IMR-90 (cell line): ENCODE data around the gene SMYD2. TPM values are rescaled to one million over a fixed set of nuclear protein-coding genes. Genes with fewer than 3 reads are reported as not detected.

Source experiments
- ATAC-seq: fragments of 200-7000 bp; cut with Tn5 transposase; 2 replicates; pipeline ENCODE4 v1.9.1; 2020; ENCODE audit warnings: low read depth, mild to moderate bottlenecking, moderate library complexity
- BruUV-seq: library from RNA; stranded (reverse); fragments of 400-500 nt; replicated peaks from 2 replicates; lab custom pipeline; 2021; lab: Mats Ljungman, UMichigan
- CTCF ChIA-PET: fragments of 300-600 bp; formaldehyde crosslinking; extraction: SDS; loops from one replicate; lab custom pipeline; 2021; ENCODE audit warnings: antibody characterized with exemption; lab: Yijun Ruan, JAX
- POLR2A ChIA-PET: fragments of 300-600 bp; sonication (Branson Sonifier 250); formaldehyde crosslinking; loops from one replicate; lab custom pipeline; 2022; ENCODE audit warnings: antibody characterized with exemption; ENCODE audit not compliant: unreplicated experiment; lab: Charles Lee
- DNase-seq: peaks from one replicate; pipeline ENCODE4 v3.0.0; 2013
- H2AFZ ChIP-seq: replicated peaks from 2 replicates; pipeline ENCODE3; 2013; ENCODE audit warnings: low read length, mild to moderate bottlenecking; ENCODE audit not compliant: poor library complexity
- H2AK5ac ChIP-seq: 2 replicates; pipeline ENCODE4 v1.6.1; 2013; ENCODE audit warnings: low read depth, low read length, inconsistent platforms
- H2AK9ac ChIP-seq: replicated peaks from 2 replicates; pipeline ENCODE3; 2013; ENCODE audit warnings: mild to moderate bottlenecking, low read depth, low read length, moderate library complexity; ENCODE audit not compliant: poor library complexity
- H2BK120ac ChIP-seq: 2 replicates; pipeline ENCODE4 v1.6.1; 2013; ENCODE audit warnings: low read depth, low read length, inconsistent platforms
- H2BK15ac ChIP-seq: 3 replicates; pipeline ENCODE4 v1.6.1; 2013; ENCODE audit warnings: low read depth, low read length, inconsistent platforms
- H2BK20ac ChIP-seq: 2 replicates; pipeline ENCODE4 v1.6.1; 2013; ENCODE audit warnings: low read depth, mild to moderate bottlenecking, inconsistent platforms, low read length, moderate library complexity
- H2BK5ac ChIP-seq: 2 replicates; pipeline ENCODE4 v1.6.1; 2013; ENCODE audit warnings: mild to moderate bottlenecking, low read depth, low read length, inconsistent platforms; ENCODE audit not compliant: poor library complexity, severe bottlenecking
- H3K14ac ChIP-seq: replicated peaks from 2 replicates; pipeline ENCODE4 v1.6.1; 2013; ENCODE audit warnings: low read depth, low read length, inconsistent platforms
- H3K18ac ChIP-seq: 2 replicates; pipeline ENCODE4 v1.6.1; 2013; ENCODE audit warnings: low read depth, low read length, control low read depth
- H3K23ac ChIP-seq: 2 replicates; pipeline ENCODE4 v1.6.1; 2013; ENCODE audit warnings: low read depth, low read length, inconsistent platforms
- H3K27ac ChIP-seq: 2 replicates; pipeline ENCODE4 v1.5.1; 2013; ENCODE audit warnings: mild to moderate bottlenecking, control low read depth, low read length; ENCODE audit not compliant: insufficient read depth
- H3K27me3 ChIP-seq: 2 replicates; pipeline ENCODE4 v1.6.1; 2013; ENCODE audit warnings: low read length; ENCODE audit not compliant: control insufficient read depth, insufficient read depth
- H3K36me3 ChIP-seq: 2 replicates; pipeline ENCODE4 v1.6.1; 2013; ENCODE audit warnings: low read length, mixed read lengths; ENCODE audit not compliant: control insufficient read depth, insufficient read depth
- H3K4ac ChIP-seq: 2 replicates; pipeline ENCODE4 v1.6.1; 2013; ENCODE audit warnings: low read depth, low read length, inconsistent platforms
- H3K4me1 ChIP-seq: 2 replicates; pipeline ENCODE4 v1.6.1; 2013; ENCODE audit warnings: low read length, mixed read lengths; ENCODE audit not compliant: control insufficient read depth, insufficient read depth
- H3K4me2 ChIP-seq: 2 replicates; pipeline ENCODE4 v1.6.1; 2013; ENCODE audit warnings: low read depth, mild to moderate bottlenecking, control low read depth, low read length, moderate library complexity
- H3K4me3 ChIP-seq: 2 replicates; pipeline ENCODE4 v1.5.1; 2013; ENCODE audit warnings: low read depth, mild to moderate bottlenecking, control low read depth, low read length, moderate library complexity; ENCODE audit not compliant: insufficient read depth
- H3K56ac ChIP-seq: 2 replicates; pipeline ENCODE4 v1.6.1; 2013; ENCODE audit warnings: low read length, inconsistent platforms; ENCODE audit not compliant: insufficient read depth; ENCODE audit errors: extremely low read depth
- H3K79me1 ChIP-seq, 2 experiments: 2 replicates each; pipeline ENCODE4 v1.6.1; 2013; ENCODE audit warnings: low read length in 2 of 2, inconsistent platforms in 1 of 2, low read depth in 1 of 2
- H3K9ac ChIP-seq: 2 replicates; pipeline ENCODE4 v1.6.1; 2013; ENCODE audit warnings: low read depth, low read length, control low read depth
- H3K9me1 ChIP-seq: 2 replicates; pipeline ENCODE4 v1.6.1; 2013; ENCODE audit warnings: low read length, inconsistent platforms; ENCODE audit not compliant: insufficient read depth
- H3K9me3 ChIP-seq: 2 replicates; pipeline ENCODE4 v1.6.1; 2013; ENCODE audit warnings: low read length; ENCODE audit not compliant: control insufficient read depth, insufficient read depth
- H4K20me1 ChIP-seq: 2 replicates; pipeline ENCODE4 v1.6.1; 2013; ENCODE audit warnings: low read length, inconsistent platforms; ENCODE audit not compliant: insufficient read depth
- H4K5ac ChIP-seq: 2 replicates; pipeline ENCODE4 v1.6.1; 2013; ENCODE audit warnings: mild to moderate bottlenecking, low read depth, low read length, control low read depth
- H4K8ac ChIP-seq, 2 experiments: 2 replicates each; pipeline ENCODE4 v1.6.1; 2013; ENCODE audit warnings: low read depth in 2 of 2, low read length in 2 of 2, control low read depth in 1 of 2, inconsistent platforms in 1 of 2
- H4K91ac ChIP-seq: 2 replicates; pipeline ENCODE4 v1.6.1; 2013; ENCODE audit warnings: low read depth, low read length, inconsistent platforms; ENCODE audit not compliant: insufficient read depth
- POLR2A ChIP-seq: IDR thresholded peaks from 2 replicates; pipeline ENCODE4 v1.6.1; 2012; ENCODE audit warnings: mild to moderate bottlenecking, low read depth, low read length
- WGBS, 2 experiments: methylation state at CpG; one replicate each; pipeline versions ENCODE4 v1.1.5 to v1.1.7; 2013; ENCODE audit warnings: missing lambda C conversion rate in 2 of 2; ENCODE audit not compliant: insufficient read length in 1 of 2; ENCODE audit errors: extremely low coverage in 2 of 2; 5-methylcytosine and 5-hydroxymethylcytosine counted together
- dilution Hi-C: fragments of 300-500 bp; cut with HindIII; formaldehyde crosslinking; loops from one replicate; pipeline ENCODE4 v1.14.3; 2018; ENCODE audit warnings: low sequenced_read_pairs; ENCODE audit not compliant: unreplicated experiment
- in situ Hi-C: fragments of 300-500 bp; cut with MboI; formaldehyde crosslinking; loops from 3 replicates; pipeline ENCODE4 v1.14.3; 2019; ENCODE audit warnings: low sequenced_read_pairs, inconsistent platforms, mixed read lengths
- intact Hi-C: fragments of 100-400 bp; cut with micrococcal nuclease; formaldehyde crosslinking; loops from 2 replicates; pipeline ENCODE4 v1.10.0; 2022
- polyA plus RNA-seq, 3 experiments: library from polyadenylated mRNA; depleted of rRNA; stranded (reverse); fragments of >200 nt; gene quantifications; 2 replicates each; pipeline ENCODE4 v1.2.3, GENCODE V29; 2012; ENCODE audit warnings: low replicate concordance in 1 of 3
- total RNA-seq: library from RNA; depleted of rRNA; stranded (reverse); fragments of >200 nt; gene quantifications from 2 replicates; pipeline ENCODE4 v1.2.3, GENCODE V29; 2012

SMYD2 gene
- total and polyA plus RNA-seq, 2 of the 4 experiments (the other 2 are of a cell fraction), result 32.7 to 61.7 TPM

DNA sequence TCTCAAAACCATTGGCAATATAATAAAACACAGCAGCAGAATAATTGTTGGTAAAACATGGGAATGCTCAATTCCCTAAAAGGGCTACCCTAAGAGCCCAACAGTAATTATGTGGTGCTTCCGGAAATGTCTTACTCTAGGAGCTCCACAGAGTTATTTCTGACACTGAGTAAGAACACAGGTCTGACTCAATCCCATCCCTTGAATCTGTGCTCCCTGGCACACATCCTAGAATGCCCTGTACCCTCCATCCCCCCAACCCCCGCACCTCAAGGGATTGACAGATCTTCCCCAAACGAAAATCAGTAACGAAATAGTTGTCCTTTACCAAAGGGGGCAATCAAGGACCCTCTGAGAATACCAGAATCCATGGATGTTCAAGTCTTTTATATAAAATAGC lies 71.9 kb downstream of the SMYD2 start:
- H2BK120ac ChIP-seq, result no peak overlapping the region
- H3K18ac ChIP-seq, result no peak overlapping the region
- H3K9ac ChIP-seq, result no peak overlapping the region
- no peak overlapping the region for H3K23ac ChIP-seq
- no peaks in the 10 kb centered on the region for H3K9me3 ChIP-seq
- H4K91ac ChIP-seq, result no peak overlapping the region
- H2AK5ac ChIP-seq, result no peak overlapping the region
- peak; percentile 25 for DNase-seq
- H4K5ac ChIP-seq, result no peak overlapping the region
- no peak overlapping the region for H4K8ac ChIP-seq
- BruUV-seq, result no TSS peak
- peaks cover 12% of the 10 kb centered on the region for H3K4me1 ChIP-seq
- WGBS, 2 experiments, result no CpG with 5 or more reads among the region's 4 CpGs
- H3K14ac ChIP-seq, result no peak overlapping the region
- H3K9me1 ChIP-seq, result peaks cover 6% of the 10 kb centered on the region; the same call in 1 of the 2 replicates
- H3K27ac ChIP-seq, result no peak overlapping the region
- no peak overlapping the region for H3K56ac ChIP-seq
- no peak overlapping the region for H3K4me3 ChIP-seq
- no peak overlapping the region for H2BK20ac ChIP-seq
- no peak for TF ChIP-seq POLR2A
- dilution Hi-C loops, result no loop called here
- no peak for ATAC-seq
- H2AK9ac ChIP-seq, result no peak overlapping the region
- no peaks in the 10 kb centered on the region for H4K20me1 ChIP-seq
- no peak overlapping the region for H2BK5ac ChIP-seq
- H2BK15ac ChIP-seq, result no peak overlapping the region
- no peak overlapping the region for H3K4ac ChIP-seq
- ChIA-PET CTCF (interaction anchor here (2.3 kb wide), 1 partner anchor 20 kb away, joined by 6 read pairs; no protein-coding TSS in a partner anchor), POLR2A (no interaction called here)
- H2AFZ ChIP-seq, result no peak overlapping the region
- peaks cover 15 to 26% of the 10 kb centered on the region in 2 experiments; a peak in 3 of 4 replicates for H3K79me1 ChIP-seq
- in situ Hi-C loops, result no loop called here
- H3K36me3 ChIP-seq, result peaks cover 42% of the 10 kb centered on the region
- H3K4me2 ChIP-seq, result no peak overlapping the region
- intact Hi-C loops, result no loop called here
- no peaks in the 10 kb centered on the region for H3K27me3 ChIP-seq
